Measurements from ENCODE around the gene TMEM89. TPM values are rescaled to one million over a fixed set of nuclear protein-coding genes. Genes with fewer than 3 reads are reported as not detected.

TMEM89 gene
- total and polyA plus RNA-seq, 2 of the 13 experiments (the other 11 are each of a cell fraction or from before 2014, with no cell fraction given) = 0.31 to 0.59 TPM

GRCh38 chr3:48662753-48663488 lies 41.4 kb upstream of the TMEM89 start, which contains the start of gene CELSR3 (continued):
- TF ChIP-seq TEAD2 (CRISPR knock-in tag; IDR thresholded peaks at IDR 0.05) (no peak), ZNF703 (CRISPR knock-in tag; IDR thresholded peaks at IDR 0.05; ENCODE audit: borderline replicate concordance) (no peak), CC2D1A (CRISPR knock-in tag; IDR thresholded peaks at IDR 0.05) (no peak), AKAP8 (CRISPR knock-in tag; IDR thresholded peaks at IDR 0.05) (no peak), TCF7L2 (IDR thresholded peaks at IDR 0.05; ENCODE audit: low read depth, low read length) (no peak), BCLAF1 (IDR thresholded peaks at IDR 0.05) (no peak), IRF1 (CRISPR knock-in tag; IDR thresholded peaks at IDR 0.05; ENCODE audit: low read depth) (no peak), ZNF460 (CRISPR knock-in tag; IDR thresholded peaks at IDR 0.05; ENCODE audit: borderline replicate concordance) (no peak), TFE3 (CRISPR knock-in tag; IDR thresholded peaks at IDR 0.05) (no peak), ZSCAN29 (CRISPR knock-in tag; conservative IDR thresholded peaks at IDR 0.05) (no peak), NR3C1 (CRISPR knock-in tag; IDR thresholded peaks at IDR 0.05) (no peak), PHF21A (CRISPR knock-in tag; IDR thresholded peaks at IDR 0.05) (no peak), HCFC1 (IDR thresholded peaks at IDR 0.05; ENCODE audit: low read depth, low read length) (no peak), NFYB (CRISPR knock-in tag; IDR thresholded peaks at IDR 0.05) (no peak), ELF3 (CRISPR knock-in tag; IDR thresholded peaks at IDR 0.05) (no peak), GABPA (IDR thresholded peaks at IDR 0.05; ENCODE audit: low read depth, low read length) (no peak), GABPA (CRISPR knock-in tag; IDR thresholded peaks at IDR 0.05; ENCODE audit: low read depth) (no peak), SRY (CRISPR knock-in tag; IDR thresholded peaks at IDR 0.05) (no peak), ZSCAN30 (CRISPR knock-in tag; IDR thresholded peaks at IDR 0.05) (no peak), GMEB1 (CRISPR knock-in tag; IDR thresholded peaks at IDR 0.05; ENCODE audit: borderline replicate concordance) (peak; percentile 2; the same call in 1 of the 2 replicates), SPEN (CRISPR knock-in tag; IDR thresholded peaks at IDR 0.05; ENCODE audit: low read depth) (peak; percentile 51; the same call in 1 of the 2 replicates), ZNF33A (CRISPR knock-in tag; IDR thresholded peaks at IDR 0.05; ENCODE audit: borderline replicate concordance) (no peak), KMT2B (CRISPR knock-in tag; IDR thresholded peaks at IDR 0.05) (no peak), SALL1 (CRISPR knock-in tag; IDR thresholded peaks at IDR 0.05) (peak; percentile 34; the same call in 1 of the 2 replicates), YY1 (IDR thresholded peaks at IDR 0.05; ENCODE audit: insufficient read depth, insufficient replicate concordance, low read depth, low read length) (peak; percentile 94), ZFP1 (CRISPR knock-in tag; IDR thresholded peaks at IDR 0.05) (no peak)
